ENCODE measurements around the gene TRIM8. TPM values are rescaled to one million over a fixed set of nuclear protein-coding genes. Genes with fewer than 3 reads are reported as not detected.

The TRIM8 gene
- total RNA-seq, 1 experiment from 2014 or later, result 61.4 TPM

DNA sequence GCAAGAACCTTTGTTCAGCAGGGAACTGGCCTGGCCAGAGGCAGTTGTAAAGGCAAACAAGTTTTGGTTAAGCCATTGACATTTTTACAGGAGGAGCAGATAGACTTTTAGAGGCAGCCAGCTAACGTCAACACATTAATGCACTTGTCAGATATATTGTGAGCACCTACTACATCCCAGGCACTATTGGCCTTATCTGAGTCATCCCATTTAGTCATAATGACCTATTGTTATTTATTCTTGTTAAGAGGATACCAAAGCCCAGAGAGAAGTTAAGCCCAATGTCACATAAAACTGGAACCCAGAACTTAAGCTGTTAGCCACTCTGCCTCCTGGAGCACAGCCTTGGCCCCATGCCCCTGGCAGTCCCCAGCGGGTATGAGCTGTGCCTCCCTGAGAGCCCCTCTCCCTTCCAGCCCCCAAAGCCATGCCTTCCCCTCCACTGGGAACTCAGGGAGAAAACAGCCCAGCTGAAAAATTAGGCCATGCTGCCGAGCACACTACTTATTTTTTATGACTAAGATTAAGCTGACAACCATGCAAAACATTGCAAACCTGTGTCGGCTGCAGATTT is 32.7 kb upstream of the TRIM8 start:
- no peaks in the 10 kb centered on the region for H4K20me1 ChIP-seq (ENCODE audit: low read length)
- H3K36me3 ChIP-seq (ENCODE audit: low read depth, low read length), result no peaks in the 10 kb centered on the region
- H3K79me2 ChIP-seq (ENCODE audit: low read length), result no peaks in the 10 kb centered on the region
- peaks cover 24% of the 10 kb centered on the region for H3K4me1 ChIP-seq (ENCODE audit: insufficient read depth, low read length)
- H3K4me2 ChIP-seq (ENCODE audit: low read length), result peak overlapping the region; percentile 38
- H3F3A ChIP-seq (ENCODE audit: low read length, unreplicated experiment), result no peaks in the 10 kb centered on the region
- H3K4me3 ChIP-seq (ENCODE audit: low read length), result no peak overlapping the region
- peak; percentile 89 for ATAC-seq
- BruUV-seq (replicated peaks), result no TSS peak
- no peak overlapping the region for H3K9ac ChIP-seq (ENCODE audit: low read length)
- DNase-seq, result peak; percentile 77
- no peak for TF ChIP-seq EZH2phosphoT487 (IDR thresholded peaks at IDR 0.05; ENCODE audit: borderline replicate concordance, low read length)
- H3K9me3 ChIP-seq (ENCODE audit: low read length), result no peaks in the 10 kb centered on the region
- H3K27ac ChIP-seq (ENCODE audit: low read length), result peak overlapping the region; percentile 79
- no peaks in the 10 kb centered on the region for H3K9me2 ChIP-seq (replicated peaks; ENCODE audit: low read length)
- no peak overlapping the region for H2AFZ ChIP-seq (ENCODE audit: low read length)
- H3K27me3 ChIP-seq (ENCODE audit: low read length), result no peaks in the 10 kb centered on the region
- intact Hi-C loops (cut with micrococcal nuclease), result no loop called here
- ChIA-PET POLR2A (ENCODE audit: unreplicated experiment) (no interaction called here), CTCF (no interaction called here)

DNA sequence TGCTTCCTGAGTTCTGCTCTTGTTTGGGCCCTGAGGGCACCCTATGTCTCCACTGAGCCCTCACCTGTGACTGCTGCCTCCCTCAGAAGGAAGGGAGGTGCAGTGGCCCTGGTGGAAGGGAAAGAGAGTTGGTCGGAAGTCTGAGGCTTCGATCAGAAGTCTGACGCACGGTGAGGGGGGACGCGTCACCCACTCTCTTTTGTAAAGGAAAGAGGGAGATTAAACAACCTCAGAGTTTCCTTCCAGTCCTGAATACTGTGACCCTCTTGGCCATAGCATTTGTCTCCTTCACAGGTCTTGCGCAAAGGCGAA is 31.4 kb upstream of the TRIM8 start:
- no TSS peak for BruUV-seq (replicated peaks)
- DNase-seq (no peak), ATAC-seq (no peak)
- Histone ChIP-seq H2AFZ (ENCODE audit: low read length) (no peak overlapping the region), H4K20me1 (ENCODE audit: low read length) (no peaks in the 10 kb centered on the region), H3K79me2 (ENCODE audit: low read length) (no peaks in the 10 kb centered on the region), H3K4me3 (ENCODE audit: low read length) (no peak overlapping the region), H3K9me2 (replicated peaks; ENCODE audit: low read length) (no peaks in the 10 kb centered on the region), H3K9me3 (ENCODE audit: low read length) (no peaks in the 10 kb centered on the region), H3K9ac (ENCODE audit: low read length) (no peak overlapping the region), H3K27ac (ENCODE audit: low read length) (no peak overlapping the region), H3K36me3 (ENCODE audit: low read depth, low read length) (no peaks in the 10 kb centered on the region), H3K4me2 (ENCODE audit: low read length) (no peak overlapping the region), H3K4me1 (ENCODE audit: insufficient read depth, low read length) (peaks cover 21% of the 10 kb centered on the region), H3F3A (ENCODE audit: low read length, unreplicated experiment) (no peaks in the 10 kb centered on the region), H3K27me3 (ENCODE audit: low read length) (no peaks in the 10 kb centered on the region)
- TF ChIP-seq EZH2 (IDR thresholded peaks at IDR 0.05; ENCODE audit: low read length, unreplicated experiment) (no peak), EZH2phosphoT487 (IDR thresholded peaks at IDR 0.05; ENCODE audit: borderline replicate concordance, low read length) (no peak)
- TF ChIP-seq, protein P1, sequence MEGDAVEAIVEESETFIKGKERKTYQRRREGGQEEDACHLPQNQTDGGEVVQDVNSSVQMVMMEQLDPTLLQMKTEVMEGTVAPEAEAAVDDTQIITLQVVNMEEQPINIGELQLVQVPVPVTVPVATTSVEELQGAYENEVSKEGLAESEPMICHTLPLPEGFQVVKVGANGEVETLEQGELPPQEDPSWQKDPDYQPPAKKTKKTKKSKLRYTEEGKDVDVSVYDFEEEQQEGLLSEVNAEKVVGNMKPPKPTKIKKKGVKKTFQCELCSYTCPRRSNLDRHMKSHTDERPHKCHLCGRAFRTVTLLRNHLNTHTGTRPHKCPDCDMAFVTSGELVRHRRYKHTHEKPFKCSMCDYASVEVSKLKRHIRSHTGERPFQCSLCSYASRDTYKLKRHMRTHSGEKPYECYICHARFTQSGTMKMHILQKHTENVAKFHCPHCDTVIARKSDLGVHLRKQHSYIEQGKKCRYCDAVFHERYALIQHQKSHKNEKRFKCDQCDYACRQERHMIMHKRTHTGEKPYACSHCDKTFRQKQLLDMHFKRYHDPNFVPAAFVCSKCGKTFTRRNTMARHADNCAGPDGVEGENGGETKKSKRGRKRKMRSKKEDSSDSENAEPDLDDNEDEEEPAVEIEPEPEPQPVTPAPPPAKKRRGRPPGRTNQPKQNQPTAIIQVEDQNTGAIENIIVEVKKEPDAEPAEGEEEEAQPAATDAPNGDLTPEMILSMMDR (conservative IDR thresholded peaks at IDR 0.05; ENCODE audit: low read depth, low read length), result no peak
- intact Hi-C loops (cut with micrococcal nuclease), result no loop called here
- ChIA-PET POLR2A (ENCODE audit: unreplicated experiment) (no interaction called here), CTCF (no interaction called here)

GRCh38 chr10:102613286-102613685 is 31.0 kb upstream of the TRIM8 start:
- TF ChIP-seq EZH2phosphoT487 (IDR thresholded peaks at IDR 0.05; ENCODE audit: borderline replicate concordance, low read length) (no peak), EZH2 (IDR thresholded peaks at IDR 0.05; ENCODE audit: low read length, unreplicated experiment) (no peak)
- TF ChIP-seq, protein P1 (conservative IDR thresholded peaks at IDR 0.05; ENCODE audit: low read depth, low read length), result no peak
- H3K4me3 ChIP-seq (ENCODE audit: low read length), result no peak overlapping the region
- CTCF ChIA-PET, result no interaction called here
- H3K9me2 ChIP-seq (replicated peaks; ENCODE audit: low read length), result no peaks in the 10 kb centered on the region
- H2AFZ ChIP-seq (ENCODE audit: low read length), result no peak overlapping the region
- H3F3A ChIP-seq (ENCODE audit: low read length, unreplicated experiment), result no peaks in the 10 kb centered on the region
- intact Hi-C loops (cut with micrococcal nuclease), result no loop called here
- H3K27me3 ChIP-seq (ENCODE audit: low read length), result no peaks in the 10 kb centered on the region
- ATAC-seq (no peak), DNase-seq (no peak)
- H3K27ac ChIP-seq (ENCODE audit: low read length), result no peak overlapping the region
- POLR2A ChIA-PET (ENCODE audit: unreplicated experiment), result no interaction called here
- no peak overlapping the region for H3K4me2 ChIP-seq (ENCODE audit: low read length)
- no peaks in the 10 kb centered on the region for H3K79me2 ChIP-seq (ENCODE audit: low read length)
- no peak overlapping the region for H3K9ac ChIP-seq (ENCODE audit: low read length)
- no peaks in the 10 kb centered on the region for H3K36me3 ChIP-seq (ENCODE audit: low read depth, low read length)
- H3K4me1 ChIP-seq (ENCODE audit: insufficient read depth, low read length), result peaks cover 21% of the 10 kb centered on the region
- no peaks in the 10 kb centered on the region for H3K9me3 ChIP-seq (ENCODE audit: low read length)
- BruUV-seq (replicated peaks), result no TSS peak
- H4K20me1 ChIP-seq (ENCODE audit: low read length), result no peaks in the 10 kb centered on the region

Measured in PC-3 (cell line).